CD1c-positive myeloid dendritic cell (primary cell): ENCODE results near the gene IFFO2.

Experiments
- DNase-seq: peaks from one replicate; pipeline ENCODE4 v3.0.0-alpha.2; 2016; ENCODE audit errors: extremely low spot score

IFFO2 gene

GRCh38 chr1:18919197-18919905 is 37.1 kb downstream of the IFFO2 start:
- DNase-seq, result no peak

GRCh38 chr1:18918417-18918816 is 38.1 kb downstream of the IFFO2 start:
- DNase-seq, result no peak

- no peak for DNase-seq
Measured at GRCh38 chr1:18917071-18917799, 39.2 kb downstream of the IFFO2 start.

- DNase-seq, result no peak
Measured at GRCh38 chr1:18915341-18915740, 41.1 kb downstream of the IFFO2 start.

- peak; percentile 77 for DNase-seq
Measured at GRCh38 chr1:18913065-18913835, 43.2 kb downstream of the IFFO2 start.

GRCh38 chr1:18912550-18912949 is 43.9 kb downstream of the IFFO2 start:
- no peak for DNase-seq

- no peak for DNase-seq
Measured at GRCh38 chr1:18908911-18909771, 47.3 kb downstream of the IFFO2 start.

- DNase-seq, result peak; percentile 23
Measured at GRCh38 chr1:18907917-18908845, 48.3 kb downstream of the IFFO2 start.

GRCh38 chr1:18907021-18907916 is 49.2 kb downstream of the IFFO2 start:
- peak; percentile 79 for DNase-seq

- DNase-seq, result peak; percentile 22
Measured at GRCh38 chr1:18903291-18903756, 53.2 kb downstream of the IFFO2 start.

GRCh38 chr1:18902523-18903290 is 53.8 kb downstream of the IFFO2 start, which contains the start of gene ALDH4A1:
Gene ALDH4A1, minus strand, starts transcription at chr1:18902555. Its CDS starts 32 bp downstream, at chr1:18902523.
- peak; percentile 98 for DNase-seq

GRCh38 chr1:18901952-18902522 is 54.4 kb downstream of the IFFO2 start:
- DNase-seq, result peak; percentile 58

GRCh38 chr1:18901147-18901951 is 55.1 kb downstream of the IFFO2 start:
- DNase-seq, result no peak

GRCh38 chr1:18900303-18900841 is 56.1 kb downstream of the IFFO2 start:
- no peak for DNase-seq

GRCh38 chr1:18899363-18900049 is 57.0 kb downstream of the IFFO2 start:
- DNase-seq, result no peak

- DNase-seq, result no peak
Measured at GRCh38 chr1:18898567-18898966, 57.9 kb downstream of the IFFO2 start.
